Right lung (tissue), 5 donors: ENCODE data around the gene YTHDF1. TPM values are rescaled to one million over a fixed set of nuclear protein-coding genes. Genes with fewer than 3 reads are reported as not detected.
"Not testable (repeated sequence)": the region's sequence is repeated elsewhere in the genome, so short reads cannot be mapped to it uniquely, and the experiment has no call there.

Experiments
- DNase-seq, 2 donors: peaks; one replicate each; pipeline ENCODE4 v3.0.0-alpha.2; 2013
- polyA plus RNA-seq, 5 donors: library from polyadenylated mRNA; unstranded; fragments of 120-200 nt; gene quantifications; one replicate each; pipeline versions ENCODE4 v1.2.1 to v1.2.3, GENCODE V29; 2013; ENCODE audit warnings: inconsistent platforms in 1 of 5, low replicate concordance in 1 of 5; ENCODE audit not compliant: insufficient read length in 5 of 5, insufficient read depth in 1 of 5

YTHDF1 gene
- polyA plus RNA-seq, 5 donors, result 30.3 to 41.9 (median 38.7) TPM

DNA sequence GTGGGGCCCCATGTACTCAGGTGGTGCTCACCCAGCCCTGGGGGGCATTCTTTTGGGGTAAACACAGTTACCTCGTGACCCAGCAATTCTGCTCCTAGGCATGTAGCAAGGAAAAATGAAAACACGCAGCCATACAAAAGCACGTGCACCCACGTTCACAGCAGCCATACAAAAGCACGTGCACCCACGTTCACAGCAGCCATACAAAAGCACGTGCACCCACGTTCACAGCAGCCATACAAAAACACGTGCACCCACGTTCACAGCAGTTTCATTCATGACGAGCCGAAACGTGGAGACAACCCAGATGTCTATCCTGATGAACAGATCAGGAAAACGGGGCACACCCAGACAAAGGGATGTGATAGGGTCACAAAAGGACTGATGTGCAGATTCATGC is 57.1 kb downstream of the YTHDF1 start:
- DNase-seq, result no peak

DNA sequence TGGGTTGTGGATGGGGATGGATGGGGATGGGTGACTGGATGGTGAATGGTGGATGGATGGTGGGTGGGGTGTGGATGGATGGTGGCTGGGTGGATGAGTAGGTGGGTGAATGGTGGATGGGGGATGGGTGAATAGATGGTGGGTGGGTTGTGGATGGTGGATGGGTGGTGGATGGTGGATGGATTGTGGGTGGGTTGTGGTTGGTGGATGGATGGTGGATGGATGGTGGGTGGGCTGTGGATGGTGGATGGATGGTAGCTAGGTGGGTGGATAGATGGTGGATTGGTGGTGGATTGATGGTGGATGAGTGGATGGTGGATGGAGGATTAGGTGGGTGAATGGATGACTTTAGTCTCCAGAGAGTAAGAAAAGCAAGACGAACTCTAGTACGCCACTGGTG is 57.6 kb downstream of the YTHDF1 start:
- DNase-seq, result no peak

DNA sequence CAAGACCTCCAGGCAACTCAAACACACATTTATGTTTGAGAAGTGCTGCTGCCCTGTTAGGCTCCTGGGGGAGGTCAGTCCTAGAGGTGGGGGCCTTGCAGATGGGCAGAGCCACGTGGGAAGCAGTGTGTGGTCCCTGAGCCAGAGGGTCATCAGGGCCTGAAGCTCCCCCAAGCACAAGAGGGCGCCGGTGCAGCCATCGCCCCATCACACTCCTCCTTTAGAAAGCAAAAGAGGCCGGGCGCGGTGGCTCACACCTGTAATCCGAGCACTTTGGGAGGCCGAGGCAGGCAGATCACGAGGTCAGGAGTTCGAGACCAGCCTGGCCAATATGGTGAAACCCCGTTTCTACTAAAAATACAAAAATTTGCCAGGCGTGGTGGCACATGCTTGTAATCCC is 58.5 kb downstream of the YTHDF1 start:
- DNase-seq, result not testable (repeated sequence)

GRCh38 chr20:63156221-63156671 is 59.7 kb downstream of the YTHDF1 start:
- no peak for DNase-seq

- DNase-seq, result no peak
Measured at GRCh38 chr20:63155266-63156165, 60.4 kb downstream of the YTHDF1 start.

DNA sequence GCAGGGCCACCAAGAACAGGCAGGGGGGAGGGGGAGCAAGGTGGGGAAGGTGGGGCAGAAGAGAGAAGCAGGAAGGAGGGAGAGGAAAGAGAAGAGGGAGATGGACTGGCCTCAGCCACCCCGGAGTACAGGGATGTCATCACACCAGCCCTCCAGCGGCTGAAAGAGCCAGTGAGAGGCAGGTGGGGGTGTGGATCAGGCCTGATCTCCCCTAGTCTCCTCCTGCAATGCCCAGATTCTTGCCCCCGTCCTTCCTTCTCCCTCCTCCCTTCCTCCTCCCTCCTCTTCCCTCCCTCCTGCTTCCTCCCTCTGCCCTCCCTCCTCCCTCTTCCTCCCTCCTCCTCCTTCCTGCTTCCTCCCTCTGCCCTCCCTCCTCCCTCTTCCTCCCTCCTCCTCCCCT is 61.5 kb downstream of the YTHDF1 start:
- DNase-seq, result no peak

DNA sequence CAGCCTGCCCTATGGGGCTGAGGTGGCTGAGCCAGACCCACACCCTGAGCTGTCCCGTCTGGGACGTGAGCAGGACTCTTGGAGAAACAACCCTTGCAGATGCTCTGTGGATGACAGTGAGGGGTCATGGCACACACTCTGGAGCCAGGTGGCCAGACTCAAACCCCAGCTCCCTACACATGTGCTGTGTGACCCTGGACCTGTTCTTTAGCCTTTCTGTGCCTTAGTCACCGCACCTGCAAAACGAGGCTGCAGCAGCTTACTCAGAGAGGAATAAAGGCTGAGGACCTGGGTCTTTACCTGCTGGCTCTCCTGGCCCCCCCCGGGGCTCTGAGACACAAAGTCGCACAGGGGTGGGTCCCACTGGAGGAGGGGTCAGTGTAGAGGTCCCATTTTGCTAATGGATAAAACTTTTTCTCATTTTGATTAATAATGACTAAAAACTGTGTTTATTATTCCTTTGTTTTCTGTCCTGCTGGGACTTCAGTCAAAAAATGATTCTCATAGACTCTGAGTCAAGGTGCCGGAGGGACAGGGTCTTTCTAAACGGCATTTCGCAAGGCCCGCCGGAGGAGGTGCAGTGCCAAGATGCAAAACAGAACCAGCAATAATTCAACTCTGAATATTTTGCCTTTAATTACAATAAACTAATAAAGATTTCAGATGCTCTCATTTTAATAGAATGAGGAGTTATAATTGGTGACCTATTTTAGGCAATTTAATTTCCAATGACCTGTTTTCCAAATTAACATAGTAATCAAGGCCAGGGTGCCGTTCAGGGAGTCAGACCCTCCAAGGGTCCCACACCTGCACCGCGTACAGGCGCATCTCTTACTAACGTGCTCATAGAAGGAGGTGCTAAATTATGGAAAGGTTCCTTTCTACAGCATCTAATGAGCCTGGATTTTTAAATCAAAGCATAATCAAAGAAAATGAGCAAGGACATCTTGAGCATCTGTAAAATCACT is 62.4 kb downstream of the YTHDF1 start:
- no peak for DNase-seq

DNA sequence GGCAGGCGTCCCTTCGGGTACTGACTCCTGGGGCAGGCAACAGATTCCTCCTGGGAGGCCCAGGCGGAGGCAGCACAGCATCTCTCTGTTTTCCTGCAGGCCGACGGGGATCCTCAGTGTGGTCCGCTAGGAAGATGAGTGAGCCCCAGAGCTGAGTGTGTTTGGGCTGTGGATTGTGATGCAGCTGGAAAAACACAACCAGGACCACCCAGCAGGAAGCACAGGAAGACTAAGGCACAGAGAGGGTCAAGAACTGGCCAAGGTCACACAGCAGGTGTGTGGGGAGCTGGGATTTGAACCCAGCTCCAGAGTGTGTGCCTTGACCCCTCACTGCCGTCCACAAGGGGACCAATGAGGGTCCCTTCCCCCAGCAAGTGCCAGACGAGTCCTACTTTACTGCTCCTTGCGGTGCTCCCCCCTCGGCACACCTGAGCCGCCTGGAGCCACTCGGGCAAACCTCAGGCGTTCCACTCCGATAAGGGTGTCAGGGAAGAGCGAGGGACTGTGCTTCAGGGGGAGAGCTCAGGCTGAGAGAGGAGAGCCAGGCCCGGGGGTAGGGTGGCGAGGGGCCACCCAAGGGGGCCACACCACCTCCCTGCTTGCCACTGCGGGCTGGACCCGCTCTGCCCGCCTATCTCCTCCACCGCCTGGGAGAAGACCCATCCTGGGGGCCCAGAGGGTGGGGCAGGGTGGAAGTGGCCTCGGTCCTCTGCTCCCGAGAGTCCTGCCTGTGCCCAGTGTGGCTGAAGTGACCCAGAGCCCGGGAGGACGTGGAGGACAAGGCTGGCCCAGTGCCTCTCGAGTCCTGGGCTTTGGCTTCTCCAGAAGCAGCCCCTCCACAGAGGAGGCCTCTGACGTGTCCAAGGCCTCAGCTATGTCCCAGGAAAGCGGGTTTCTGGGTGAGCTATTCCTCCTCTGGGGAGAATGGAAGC is 63.3 kb downstream of the YTHDF1 start:
- DNase-seq, result no peak

DNA sequence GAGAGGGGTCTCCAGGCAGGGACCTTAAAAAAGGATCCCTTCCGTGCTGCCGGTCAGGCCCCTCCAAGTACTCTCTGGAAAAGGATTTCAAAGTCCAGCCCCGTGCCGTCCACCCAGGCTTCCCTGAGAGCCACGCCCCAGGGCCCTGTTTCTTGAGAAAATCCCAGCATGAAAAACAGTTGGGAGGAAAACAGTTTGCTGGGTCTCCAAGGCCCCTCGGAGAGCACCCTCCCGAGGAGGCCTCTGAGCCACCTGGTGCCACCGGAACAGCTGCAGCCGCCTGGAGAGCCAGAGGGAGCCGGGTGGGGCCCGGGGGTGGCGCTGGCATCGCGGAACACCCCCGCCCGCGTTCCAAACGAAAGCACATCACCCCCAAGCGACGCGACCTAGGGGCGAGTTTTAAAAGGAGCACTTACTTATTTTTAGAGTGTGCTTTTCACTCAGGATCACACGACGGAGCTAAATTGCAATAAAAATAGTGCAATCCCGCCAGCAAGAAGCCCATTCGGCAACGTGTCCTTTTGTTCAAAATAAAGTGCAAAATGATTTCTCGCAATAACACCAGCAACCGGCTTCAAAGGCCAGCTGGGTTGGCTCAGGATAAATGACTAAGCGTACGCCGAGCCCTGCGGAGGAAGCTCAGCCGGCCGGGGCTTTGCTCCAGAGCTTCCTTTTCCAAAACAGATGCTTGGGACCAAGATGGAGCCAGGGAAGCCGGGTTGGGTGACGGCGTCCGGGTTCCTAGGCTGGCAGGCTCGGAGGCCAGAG is 64.2 kb downstream of the YTHDF1 start:
- DNase-seq, result no peak

- no peak for DNase-seq
Measured at GRCh38 chr20:63150911-63151531, 64.9 kb downstream of the YTHDF1 start.

GRCh38 chr20:63150391-63150898 is 65.5 kb downstream of the YTHDF1 start:
- no peak for DNase-seq

DNA sequence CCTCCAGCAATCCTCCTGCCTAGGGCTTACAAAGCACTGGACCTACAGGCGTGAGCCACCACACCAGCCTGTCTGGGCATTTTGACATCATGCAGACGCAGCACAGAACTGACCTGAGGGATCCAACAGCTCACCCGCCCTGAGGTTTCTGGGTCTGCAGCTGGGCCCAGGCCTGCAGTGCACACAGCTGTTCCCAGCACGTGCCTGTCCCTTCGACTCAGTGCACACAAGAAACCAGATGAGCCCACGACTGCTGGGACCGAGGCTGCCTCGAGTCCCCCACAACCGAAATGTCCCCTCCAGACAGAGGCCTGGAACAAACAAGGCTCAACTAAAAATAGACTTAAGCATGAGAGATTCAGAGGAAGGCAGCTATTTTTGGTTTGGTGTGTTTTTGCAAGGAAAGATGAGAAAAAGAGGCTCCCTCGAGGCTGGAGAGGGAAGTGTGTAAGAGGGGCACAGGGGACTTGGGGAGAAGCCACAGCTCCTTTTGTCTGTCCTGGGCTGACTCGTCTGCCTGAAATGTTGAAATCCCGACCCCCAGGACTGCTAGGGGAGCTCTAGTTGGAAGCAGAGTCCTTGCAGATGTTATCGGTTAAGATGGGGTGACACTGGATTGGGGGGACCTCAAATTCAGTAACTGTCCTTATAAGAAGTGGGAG is 66.3 kb downstream of the YTHDF1 start:
- DNase-seq, result no peak

- no peak for DNase-seq
Measured at GRCh38 chr20:63148696-63149095, 67.2 kb downstream of the YTHDF1 start.

- DNase-seq, result no peak
Measured at GRCh38 chr20:63147532-63147931, 68.4 kb downstream of the YTHDF1 start.

Other genes with a start within 250 kb of the YTHDF1 start
- not detected for gene BHLHE23, start 209.2 kb downstream of the YTHDF1 start, polyA plus RNA-seq
- under 1 TPM in 2 of 5 donors, not detected in 3; 0.13 to 0.28 TPM for gene BIRC7, start 19.8 kb upstream of the YTHDF1 start, polyA plus RNA-seq
- 10 to 100 TPM in 1 of 5 donors, 1 to 10 TPM in 4; 5.3 to 20.1 (median 9.6) TPM for gene NKAIN4, start 38.3 kb upstream of the YTHDF1 start, polyA plus RNA-seq
- 10 to 100 TPM; 50.4 to 83.7 (median 64.2) TPM for gene ARFGAP1, start 56.7 kb upstream of the YTHDF1 start, polyA plus RNA-seq
- under 1 TPM; 0.06 to 0.73 (median 0.31) TPM for gene COL20A1, start 77.1 kb upstream of the YTHDF1 start, polyA plus RNA-seq
- 1 to 10 TPM in 1 of 5 donors, under 1 TPM in 4; 0.24 to 2.5 (median 0.69) TPM for gene CHRNA4, start 145.2 kb upstream of the YTHDF1 start, polyA plus RNA-seq